HCT116 (cell line): ENCODE results near the gene MIEF1. TPM values are rescaled to one million over a fixed set of nuclear protein-coding genes. Genes with fewer than 3 reads are reported as not detected.

Experiments
- ATAC-seq: fragments of 200-7000 bp; cut with Tn5 transposase; 2 replicates; pipeline ENCODE4 v1.9.1; 2020; ENCODE audit warnings: mild to moderate bottlenecking, moderate library complexity
- BruUV-seq: library from RNA; stranded (reverse); fragments of 400-500 nt; replicated peaks from 2 replicates; lab custom pipeline; 2021; lab: Mats Ljungman, UMichigan
- CTCF ChIA-PET: fragments of 300-600 bp; sonication (Branson Sonifier 250); formaldehyde crosslinking; loops from one replicate; lab custom pipeline; 2021; ENCODE audit warnings: antibody characterized with exemption; lab: Charles Lee
- POLR2A ChIA-PET: fragments of 300-600, 350-600 bp; sonication (Branson Sonifier 250); formaldehyde crosslinking; loops from one replicate; lab custom pipeline; 2021; ENCODE audit warnings: antibody characterized with exemption; lab: Charles Lee
- RAD21 ChIA-PET, 2 experiments: fragments of 300-600 bp; sonication (Branson Sonifier 250); formaldehyde crosslinking; loops; one replicate each; lab custom pipeline; 2023; ENCODE audit warnings: low total read pairs in 2 of 2; ENCODE audit not compliant: uncharacterized antibody in 2 of 2, unreplicated experiment in 2 of 2, low non-redundant PET in 1 of 2; lab: Charles Lee
- DNase-seq: peaks from one replicate; pipeline ENCODE4 v3.0.0-alpha.2; 2010; ENCODE audit warnings: low read depth, low spot score
- H2AFZ ChIP-seq: fragments of 200-600 bp; shearing (Covaris generic), sonication (generic); 2 replicates; pipeline ENCODE4 v1.6.1; 2017; ENCODE audit warnings: low read depth, mixed run types, mixed read lengths, antibody characterized with exemption, low read length; ENCODE audit not compliant: poor library complexity, severe bottlenecking
- H3K27ac ChIP-seq: 2 replicates; pipeline ENCODE4 v1.5.1; 2012; ENCODE audit warnings: low read depth, low read length
- H3K27me3 ChIP-seq: fragments of 200-600 bp; sonication (generic); 2 replicates; pipeline ENCODE4 v1.6.1; 2016; ENCODE audit warnings: mixed run types, low read length, mixed read lengths; ENCODE audit not compliant: insufficient read depth
- H3K36me3 ChIP-seq, 2 experiments: fragments of 200-500 bp in 1 of 2; fragments of 200-600 bp in 1 of 2; sonication (Bioruptor generic) in 1 of 2; sonication (generic) in 1 of 2; 2 replicates each; pipeline versions ENCODE4 v1.5.1 to v1.6.1; 2014 to 2016; ENCODE audit warnings: low read length in 2 of 2, inconsistent platforms in 1 of 2, mixed read lengths in 1 of 2, mixed run types in 1 of 2; ENCODE audit not compliant: insufficient read depth in 2 of 2, control insufficient read depth in 1 of 2
- H3K4me1 ChIP-seq, 2 experiments: fragments of 200-600 bp in 1 of 2; sonication (generic) in 1 of 2; 2 replicates each; pipeline versions ENCODE4 v1.5.1 to v1.6.1; 2012 to 2017; ENCODE audit warnings: low read length in 2 of 2, inconsistent platforms in 1 of 2, mild to moderate bottlenecking in 1 of 2, mixed read lengths in 1 of 2, mixed run types in 1 of 2, moderate library complexity in 1 of 2; ENCODE audit not compliant: insufficient read depth in 2 of 2, control insufficient read depth in 1 of 2
- H3K4me2 ChIP-seq: fragments of 200-600 bp; sonication (generic); 2 replicates; pipeline ENCODE4 v1.6.1; 2017; ENCODE audit warnings: mixed run types, low read length, mixed read lengths
- H3K4me3 ChIP-seq, 2 experiments: fragments of 200-600 bp in 1 of 2; sonication (generic) in 1 of 2; replicated peaks in 1 of 2; 2 replicates each; pipeline ENCODE4 v1.5.1; 2011 to 2016; ENCODE audit warnings: low read length in 2 of 2, control low read depth in 1 of 2, low read depth in 1 of 2, mild to moderate bottlenecking in 1 of 2, mixed read lengths in 1 of 2, mixed run types in 1 of 2
- H3K79me2 ChIP-seq: fragments of 200-600 bp; sonication (generic); 2 replicates; pipeline ENCODE4 v1.6.1; 2017; ENCODE audit warnings: mild to moderate bottlenecking, mixed run types, low read length, moderate library complexity, mixed read lengths; ENCODE audit not compliant: insufficient read depth
- H3K9ac ChIP-seq: fragments of 200-600 bp; sonication (generic); 2 replicates; pipeline ENCODE4 v1.6.1; 2016; ENCODE audit warnings: low read length, mixed read lengths
- H3K9me2 ChIP-seq: fragments of 200-600 bp; sonication (generic), shearing (Covaris generic); 2 replicates; pipeline ENCODE4 v1.6.1; 2017; ENCODE audit warnings: mixed run types, mild to moderate bottlenecking, moderate library complexity; ENCODE audit not compliant: insufficient read depth
- H3K9me3 ChIP-seq, 2 experiments: fragments of 200-500 bp in 1 of 2; fragments of 200-600 bp in 1 of 2; sonication (Bioruptor generic) in 1 of 2; sonication (generic) in 1 of 2; 2 replicates each; pipeline ENCODE4 v1.6.1; 2014 to 2017; ENCODE audit warnings: low read length in 2 of 2, mixed read lengths in 2 of 2, inconsistent platforms in 1 of 2, low read depth in 1 of 2, mild to moderate bottlenecking in 1 of 2, mixed run types in 1 of 2, moderate library complexity in 1 of 2; ENCODE audit not compliant: control insufficient read depth in 1 of 2, insufficient read depth in 1 of 2
- H4K20me1 ChIP-seq: fragments of 200-600 bp; sonication (generic), shearing (Covaris generic); 2 replicates; pipeline ENCODE4 v1.6.1; 2017; ENCODE audit warnings: mixed run types, mild to moderate bottlenecking, moderate library complexity; ENCODE audit not compliant: insufficient read depth
- CTCF ChIP-seq, 3 experiments: fragments of 200-600 bp in 1 of 3; sonication (generic) in 1 of 3; IDR thresholded peaks in 2 of 3; conservative IDR thresholded peaks in 1 of 3; 2 replicates each; pipeline ENCODE4 v1.5.1; 2012 to 2017; ENCODE audit warnings: low read depth in 2 of 3, low read length in 2 of 3, antibody characterized with exemption in 1 of 3, borderline replicate concordance in 1 of 3, control low read depth in 1 of 3, mild to moderate bottlenecking in 1 of 3, mixed read lengths in 1 of 3, mixed run types in 1 of 3, moderate library complexity in 1 of 3; ENCODE audit not compliant: insufficient read depth in 1 of 3
- EGR1 ChIP-seq: IDR thresholded peaks from 2 replicates; pipeline ENCODE4 v1.6.1; 2012; ENCODE audit warnings: low read depth
- ELF1 ChIP-seq: IDR thresholded peaks from 2 replicates; pipeline ENCODE4 v1.6.1; 2012; ENCODE audit warnings: low read depth, borderline replicate concordance
- POLR2AphosphoS5 ChIP-seq: IDR thresholded peaks from 2 replicates; pipeline ENCODE4 v1.6.1; 2011; ENCODE audit warnings: mild to moderate bottlenecking, low read depth, low read length, moderate library complexity
- SIN3A ChIP-seq: IDR thresholded peaks from 2 replicates; pipeline ENCODE4 v1.6.1; 2012; ENCODE audit warnings: low read depth
- SP1 ChIP-seq: IDR thresholded peaks from 2 replicates; pipeline ENCODE4 v1.6.1; 2012; ENCODE audit warnings: low read depth
- YY1 ChIP-seq: IDR thresholded peaks from 2 replicates; pipeline ENCODE4 v1.6.1; 2011; ENCODE audit warnings: low read length, low read depth, moderate library complexity, mild to moderate bottlenecking; ENCODE audit not compliant: insufficient replicate concordance; ENCODE audit errors: extremely low read depth
- ZFX ChIP-seq: fragments of 450-650 bp; IDR thresholded peaks from 2 replicates; pipeline ENCODE4 v1.6.1; 2017
- intact Hi-C: fragments of 100-400 bp; cut with micrococcal nuclease; formaldehyde crosslinking; loops from 2 replicates; pipeline ENCODE4 v1.10.0; 2022
- total RNA-seq: library from RNA; stranded (reverse); gene quantifications from one replicate; pipeline ENCODE4 v1.2.1, GENCODE V29; 2021; ENCODE audit not compliant: unreplicated experiment

The MIEF1 gene
- total RNA-seq, 1 experiment from 2014 or later, result 42.8 TPM

GRCh38 chr22:39462443-39463221, 39.5 kb upstream of the MIEF1 start:
- no peak for DNase-seq
- TF ChIP-seq EGR1, result no peak
- no peak for TF ChIP-seq YY1
- no peak for TF ChIP-seq ZFX
- no peak for TF ChIP-seq SIN3A
- no peak for TF ChIP-seq CTCF (IDR thresholded peaks at IDR 0.05 in 2 of 3, conservative IDR thresholded peaks at IDR 0.05 in 1 of 3; ENCODE audit: borderline replicate concordance in 1 of 3, insufficient read depth in 1 of 3, low read depth in 2 of 3, low read length in 2 of 3)
- no peak for TF ChIP-seq POLR2AphosphoS5
- TF ChIP-seq SP1, result no peak
- TF ChIP-seq ELF1, result no peak
- TF ChIP-seq, all 23 proteins: peak for 0
- Histone ChIP-seq H3K4me2 (no peak overlapping the region), H3K27ac (no peak overlapping the region), H3K27me3 (no peaks in the 10 kb centered on the region), H3K9me3 (no peaks in the 10 kb centered on the region), H3K9me2 (no peaks in the 10 kb centered on the region), H3K36me3 (no peaks in the 10 kb centered on the region), H3K4me3 (no peak overlapping the region), H3K9ac (no peak overlapping the region), H2AFZ (no peak overlapping the region), H3K4me1 (no peaks in the 10 kb centered on the region), H4K20me1 (no peaks in the 10 kb centered on the region), H3K79me2 (no peaks in the 10 kb centered on the region)
- ChIA-PET RAD21 (no interaction called here), POLR2A (no interaction called here), CTCF (no interaction called here)
- intact Hi-C loops, result no loop called here
- no TSS peak for BruUV-seq
- peak; percentile 25 for ATAC-seq
